Measurements from ENCODE around the gene ENOSF1. TPM values are rescaled to one million over a fixed set of nuclear protein-coding genes. Genes with fewer than 3 reads are reported as not detected.

Gene ENOSF1
- total and polyA plus RNA-seq, 8 donors: 27.1 to 69.2 (median 46.7) TPM

DNA sequence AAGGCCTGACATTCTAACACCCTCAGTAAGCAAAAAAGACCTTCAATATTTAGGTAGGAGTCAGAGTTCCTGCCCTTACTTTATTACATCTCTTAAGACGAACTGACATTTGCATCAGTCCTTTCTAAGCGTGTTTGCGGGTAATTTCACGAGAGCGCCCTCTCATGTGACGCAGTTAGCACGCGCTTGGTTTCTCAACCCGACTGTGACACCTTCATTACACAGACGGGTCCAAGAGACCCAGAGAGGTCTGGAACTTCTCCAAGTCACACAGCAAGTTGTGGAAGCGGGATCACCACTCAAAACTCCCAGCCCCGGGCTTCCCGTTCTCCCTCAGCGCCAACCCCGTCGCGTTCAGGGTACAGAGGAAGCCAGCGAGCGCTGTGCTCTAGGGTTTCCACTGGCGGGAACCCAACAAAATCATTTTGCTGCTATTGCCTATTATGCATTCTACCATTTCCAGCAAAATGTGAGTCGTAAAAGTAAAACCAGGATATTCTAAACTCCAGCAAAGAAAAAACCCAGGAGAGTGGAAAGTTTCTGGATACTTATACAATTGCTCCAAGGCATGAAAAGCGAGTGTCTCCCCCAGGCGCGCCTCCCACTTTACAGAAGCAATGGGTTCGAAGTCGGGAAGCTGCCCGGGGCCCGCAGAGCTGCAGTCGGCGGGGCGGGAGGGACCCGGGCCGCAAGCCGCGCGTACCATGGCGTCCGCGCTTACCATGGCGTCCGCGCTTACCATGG lies 601 bp downstream of the ENOSF1 start:
- FAIRE-seq (no peak), DNase-seq (peak; percentile 59 to 77 (median 66)), ATAC-seq (peak; percentile 46 to 81 (median 63))
- no peaks in the 10 kb centered on the region for H3K27me3 ChIP-seq
- peak overlapping the region; percentile 77 to 84 (median 79) for H3K27ac ChIP-seq
- 0% methylated on average over 41 to 42 of the region's 42 CpGs for WGBS, 2 donors
- peak overlapping the region; percentile 43 to 74 (median 63) for H3K4me3 ChIP-seq
- H3K4me1 ChIP-seq: peaks cover 0 to 6% (median 5%) of the 10 kb centered on the region in 3 donors
- no peaks in the 10 kb centered on the region for H3K9me3 ChIP-seq
- intact Hi-C loops (cut with DNase I): no loop called here
- TF ChIP-seq, protein P1, sequence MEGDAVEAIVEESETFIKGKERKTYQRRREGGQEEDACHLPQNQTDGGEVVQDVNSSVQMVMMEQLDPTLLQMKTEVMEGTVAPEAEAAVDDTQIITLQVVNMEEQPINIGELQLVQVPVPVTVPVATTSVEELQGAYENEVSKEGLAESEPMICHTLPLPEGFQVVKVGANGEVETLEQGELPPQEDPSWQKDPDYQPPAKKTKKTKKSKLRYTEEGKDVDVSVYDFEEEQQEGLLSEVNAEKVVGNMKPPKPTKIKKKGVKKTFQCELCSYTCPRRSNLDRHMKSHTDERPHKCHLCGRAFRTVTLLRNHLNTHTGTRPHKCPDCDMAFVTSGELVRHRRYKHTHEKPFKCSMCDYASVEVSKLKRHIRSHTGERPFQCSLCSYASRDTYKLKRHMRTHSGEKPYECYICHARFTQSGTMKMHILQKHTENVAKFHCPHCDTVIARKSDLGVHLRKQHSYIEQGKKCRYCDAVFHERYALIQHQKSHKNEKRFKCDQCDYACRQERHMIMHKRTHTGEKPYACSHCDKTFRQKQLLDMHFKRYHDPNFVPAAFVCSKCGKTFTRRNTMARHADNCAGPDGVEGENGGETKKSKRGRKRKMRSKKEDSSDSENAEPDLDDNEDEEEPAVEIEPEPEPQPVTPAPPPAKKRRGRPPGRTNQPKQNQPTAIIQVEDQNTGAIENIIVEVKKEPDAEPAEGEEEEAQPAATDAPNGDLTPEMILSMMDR (IDR thresholded peaks at IDR 0.05): no peak
- H3K36me3 ChIP-seq: no peaks in the 10 kb centered on the region

DNA sequence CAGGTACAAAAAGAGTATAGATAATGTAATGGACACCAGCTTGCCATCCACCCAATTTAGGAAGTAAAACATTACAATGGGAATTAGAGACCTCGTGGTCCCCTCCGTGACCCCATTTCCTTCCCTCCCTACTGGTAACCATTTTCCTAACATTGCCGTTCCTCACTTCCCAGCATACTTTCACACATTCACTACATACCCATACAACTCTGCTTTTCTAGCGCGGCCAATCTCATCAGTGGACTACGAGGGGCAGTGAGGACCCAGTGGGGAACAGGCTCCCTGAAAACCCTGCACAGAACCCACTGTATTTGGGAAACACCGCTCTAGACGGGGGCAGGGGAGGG lies 1.1 kb downstream of the ENOSF1 start:
- H3K4me3 ChIP-seq: peak overlapping the region; percentile 43 to 74 (median 63)
- no peaks in the 10 kb centered on the region for H3K9me3 ChIP-seq
- H3K4me1 ChIP-seq: peaks cover 0 to 6% (median 5%) of the 10 kb centered on the region in 3 donors
- H3K27ac ChIP-seq: peak overlapping the region; percentile 77 to 84 (median 79)
- H3K27me3 ChIP-seq: no peaks in the 10 kb centered on the region
- H3K36me3 ChIP-seq: no peaks in the 10 kb centered on the region
- no peak for ATAC-seq
- WGBS, 2 donors: 18 to 23% methylated on average over 8 of the region's 8 CpGs
- DNase-seq: peak in 1 of 6 donors; percentile 20
- intact Hi-C loops (cut with DNase I): no loop called here
- FAIRE-seq: no peak
- TF ChIP-seq, protein P1 (IDR thresholded peaks at IDR 0.05): no peak

DNA sequence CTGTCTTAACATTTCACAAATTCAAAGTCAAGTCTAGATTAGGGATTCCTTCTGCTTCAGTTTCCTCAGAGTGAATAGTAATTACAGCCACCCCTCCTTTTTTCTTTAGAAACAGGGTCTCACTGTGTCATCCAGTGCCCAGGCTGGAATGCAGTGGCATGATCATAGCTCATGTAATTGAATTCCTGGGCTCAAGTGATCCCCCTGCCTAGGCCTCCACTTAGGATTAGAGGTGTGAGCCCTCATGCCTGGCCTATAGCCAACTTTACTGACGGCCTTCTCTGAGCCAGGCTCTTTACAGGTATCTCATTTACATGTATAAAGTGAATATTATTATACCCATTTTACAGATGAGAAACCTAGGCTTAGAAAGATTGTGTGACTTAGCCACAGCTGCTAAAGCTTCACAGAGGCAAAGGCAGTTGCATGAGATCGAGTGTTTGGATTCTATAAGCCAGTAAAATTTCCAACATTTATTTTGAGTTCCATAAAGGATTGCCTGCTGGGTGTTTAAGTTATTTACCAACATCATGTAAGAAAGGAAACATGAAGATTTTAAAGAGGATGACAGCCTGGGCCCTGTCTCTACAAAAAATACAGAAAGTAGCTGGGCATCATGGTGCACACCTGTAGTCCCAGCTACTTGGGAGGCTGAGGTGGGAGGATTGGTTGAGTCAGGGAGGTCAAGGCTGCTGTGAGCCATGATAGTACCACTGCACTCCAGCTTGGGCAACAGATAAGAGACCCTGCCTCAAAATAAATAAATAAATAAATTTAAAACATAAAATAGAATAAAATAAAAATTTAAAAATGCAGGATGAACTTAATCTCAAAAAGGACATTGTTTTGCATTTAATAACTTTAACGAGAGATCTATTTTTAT lies 1.8 kb downstream of the ENOSF1 start:
- Histone ChIP-seq H3K27me3 (no peaks in the 10 kb centered on the region), H3K27ac (no peak overlapping the region), H3K9me3 (no peaks in the 10 kb centered on the region), H3K4me3 (peak overlapping the region in 2 of 4 donors; percentile 63 to 74), H3K4me1 (peaks cover 0 to 6% (median 5%) of the 10 kb centered on the region in 3 donors), H3K36me3 (peaks cover 0 to 3% (median 0%) of the 10 kb centered on the region in 3 donors)
- DNase-seq: no peak
- TF ChIP-seq, protein P1 (IDR thresholded peaks at IDR 0.05): no peak
- intact Hi-C loops (cut with DNase I): no loop called here
- WGBS, 2 donors: 69 to 72% methylated on average over 3 of the region's 3 CpGs
- ATAC-seq: no peak
- no peak for FAIRE-seq

DNA sequence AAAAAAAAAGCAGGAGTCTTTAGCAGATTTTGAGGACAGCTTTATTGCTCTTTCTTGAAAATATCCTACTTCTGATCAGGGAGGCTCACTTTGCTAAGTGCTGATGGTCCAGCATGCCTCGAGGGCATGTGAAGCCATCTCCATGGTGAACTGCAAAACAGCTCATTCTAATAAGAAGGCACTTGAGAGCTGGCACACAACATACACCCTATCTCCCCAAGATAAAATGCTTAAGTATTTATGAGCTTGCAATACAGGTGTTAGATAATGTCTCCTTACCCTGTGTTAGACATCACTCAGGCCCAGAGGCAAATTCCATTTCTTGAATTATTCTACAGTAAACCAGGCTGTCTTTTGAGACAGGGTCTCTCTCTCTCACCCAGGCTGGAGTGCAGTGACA lies 2.7 kb downstream of the ENOSF1 start:
- no peak for DNase-seq
- intact Hi-C loops (cut with DNase I): no loop called here
- peaks cover 0 to 6% (median 5%) of the 10 kb centered on the region in 3 donors for H3K4me1 ChIP-seq
- WGBS, 2 donors: 76 to 77% methylated on average over 1 of the region's 1 CpG
- peaks cover 0 to 12% (median 0%) of the 10 kb centered on the region in 3 donors for H3K36me3 ChIP-seq
- no peaks in the 10 kb centered on the region for H3K9me3 ChIP-seq
- no peak for ATAC-seq
- H3K27ac ChIP-seq: no peak overlapping the region
- TF ChIP-seq, protein P1 (IDR thresholded peaks at IDR 0.05): no peak
- no peaks in the 10 kb centered on the region for H3K27me3 ChIP-seq
- no peak for FAIRE-seq
- H3K4me3 ChIP-seq: no peak overlapping the region
